ENCODE data around the gene ZSWIM8. TPM values are rescaled to one million over a fixed set of nuclear protein-coding genes. Genes with fewer than 3 reads are reported as not detected.

The ZSWIM8 gene
- total RNA-seq, 1 donor from 2014 or later: 45.3 TPM

Other genes with a start within 250 kb of the ZSWIM8 start
- 29.7 TPM for gene USP54, start 194.3 kb upstream of the ZSWIM8 start, total RNA-seq
- 0.51 TPM for gene MYOZ1, start 144.1 kb upstream of the ZSWIM8 start, total RNA-seq
- gene SYNPO2L, start 129.6 kb upstream of the ZSWIM8 start, total RNA-seq: 232 TPM
- gene AGAP5, start 87.5 kb upstream of the ZSWIM8 start, total RNA-seq: 2.6 TPM
- 46.4 TPM for gene SEC24C, start 41.2 kb upstream of the ZSWIM8 start, total RNA-seq
- 30.8 TPM for gene CHCHD1, start 3.6 kb upstream of the ZSWIM8 start, total RNA-seq
- gene NDST2, start 26.0 kb downstream of the ZSWIM8 start, total RNA-seq: 10.5 TPM
- gene CAMK2G, start 88.9 kb downstream of the ZSWIM8 start, total RNA-seq: 11.7 TPM
- gene PLAU, start 125.5 kb downstream of the ZSWIM8 start, total RNA-seq: 8.5 TPM
- 237 TPM for gene VCL, start 212.5 kb downstream of the ZSWIM8 start, total RNA-seq